Mesendoderm (in vitro differentiated cells): ENCODE results near the gene SHROOM3.

Experiments
- DNase-seq: peaks from one replicate; pipeline ENCODE4 v3.0.0; 2013
- H2AK5ac ChIP-seq: 2 replicates; pipeline ENCODE4 v1.6.1; 2013; ENCODE audit warnings: low read length, inconsistent platforms
- H2BK120ac ChIP-seq: 2 replicates; pipeline ENCODE4 v1.6.1; 2013; ENCODE audit warnings: low read depth, mild to moderate bottlenecking, low read length, moderate library complexity, mixed read lengths
- H2BK15ac ChIP-seq: replicated peaks from 2 replicates; pipeline ENCODE4 v1.6.1; 2013; ENCODE audit warnings: low read depth, mild to moderate bottlenecking, moderate library complexity
- H2BK5ac ChIP-seq: 2 replicates; pipeline ENCODE4 v1.6.1; 2013; ENCODE audit warnings: low read length, inconsistent platforms
- H3K18ac ChIP-seq: 2 replicates; pipeline ENCODE4 v1.6.1; 2013; ENCODE audit warnings: mild to moderate bottlenecking, low read length, mixed read lengths
- H3K23ac ChIP-seq: one replicate; pipeline ENCODE4 v1.6.1; 2013; ENCODE audit warnings: low read length
- H3K27ac ChIP-seq: 2 replicates; pipeline ENCODE4 v1.5.1; 2013; ENCODE audit warnings: low read depth, mild to moderate bottlenecking, inconsistent platforms, low read length, moderate library complexity
- H3K27me3 ChIP-seq: 2 replicates; pipeline ENCODE4 v1.6.1; 2013; ENCODE audit warnings: low read length, control low read depth, mild to moderate bottlenecking, inconsistent platforms; ENCODE audit not compliant: insufficient read depth, poor library complexity
- H3K36me3 ChIP-seq: 2 replicates; pipeline ENCODE4 v1.6.1; 2013; ENCODE audit warnings: low read length, inconsistent platforms; ENCODE audit not compliant: control insufficient read depth, insufficient read depth
- H3K4ac ChIP-seq: one replicate; pipeline ENCODE4 v1.6.1; 2013; ENCODE audit warnings: low read depth, mild to moderate bottlenecking, low read length, moderate library complexity
- H3K4me1 ChIP-seq: 2 replicates; pipeline ENCODE4 v1.6.1; 2013; ENCODE audit warnings: low read depth, low read length, inconsistent platforms; ENCODE audit not compliant: control insufficient read depth
- H3K4me2 ChIP-seq: 2 replicates; pipeline ENCODE4 v1.6.1; 2013; ENCODE audit warnings: low read length
- H3K4me3 ChIP-seq: 2 replicates; pipeline ENCODE4 v1.5.1; 2013; ENCODE audit warnings: mild to moderate bottlenecking, low read length
- H3K56ac ChIP-seq: one replicate; pipeline ENCODE4 v1.6.1; 2013; ENCODE audit warnings: low read length
- H3K79me1 ChIP-seq: 2 replicates; pipeline ENCODE4 v1.6.1; 2013; ENCODE audit warnings: low read length, inconsistent platforms
- H3K79me2 ChIP-seq: 2 replicates; pipeline ENCODE4 v1.6.1; 2013; ENCODE audit warnings: mild to moderate bottlenecking, low read length; ENCODE audit not compliant: control insufficient read depth, insufficient read depth
- H3K9ac ChIP-seq: 2 replicates; pipeline ENCODE4 v1.6.1; 2013; ENCODE audit warnings: low read length, inconsistent platforms
- H4K5ac ChIP-seq: one replicate; pipeline ENCODE4 v1.6.1; 2013; ENCODE audit warnings: low read length
- H4K8ac ChIP-seq: one replicate; pipeline ENCODE4 v1.6.1; 2013; ENCODE audit warnings: low read depth, mild to moderate bottlenecking, control low read depth, low read length, moderate library complexity
- WGBS: extraction: QIAGEN DNeasy Blood & Tissue Kit; methylation state at CpG from one replicate; pipeline ENCODE4 v1.1.7; 2013; ENCODE audit warnings: low lambda C conversion rate, missing lambda C conversion rate; ENCODE audit not compliant: insufficient coverage; ENCODE audit errors: extremely low coverage; 5-methylcytosine and 5-hydroxymethylcytosine counted together

SHROOM3 gene

DNA sequence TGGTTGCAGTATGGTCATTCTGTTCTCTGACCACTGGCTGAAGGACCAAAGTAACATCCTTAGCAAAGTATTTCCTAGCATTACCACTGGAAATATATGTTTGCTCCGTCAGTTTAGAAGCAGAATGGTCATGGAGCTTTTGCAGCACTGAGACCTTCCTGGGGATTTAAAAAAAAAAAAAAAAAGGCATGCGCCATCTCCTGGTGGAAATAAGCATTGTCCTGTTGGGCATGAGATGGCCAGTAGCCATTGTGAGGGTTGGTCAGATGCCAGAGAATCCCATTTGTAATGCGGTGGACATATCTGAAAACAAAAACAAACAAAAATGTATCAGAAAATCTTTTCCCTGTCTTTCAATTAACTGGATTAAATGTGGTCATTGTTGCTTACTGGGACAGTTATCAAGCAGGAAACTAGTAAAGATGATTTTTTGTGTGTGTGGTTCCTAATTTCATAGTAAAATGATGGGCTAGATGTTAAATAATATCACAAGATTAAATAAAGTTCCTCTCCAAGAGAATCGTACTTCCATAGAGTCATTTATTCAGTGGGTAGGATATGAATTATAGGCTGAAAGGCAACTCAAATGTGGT is 323.4 kb downstream of the SHROOM3 start:
- peak; percentile 65 for DNase-seq
- H3K79me2 ChIP-seq = no peaks in the 10 kb centered on the region
- no peak overlapping the region for H3K23ac ChIP-seq
- WGBS = no CpG with 5 or more reads among the region's 4 CpGs
- no peak overlapping the region for H2BK5ac ChIP-seq
- no peak overlapping the region for H4K8ac ChIP-seq
- H2BK15ac ChIP-seq = no peak overlapping the region
- peaks cover 2% of the 10 kb centered on the region for H3K4me1 ChIP-seq
- H3K79me1 ChIP-seq = no peaks in the 10 kb centered on the region
- H3K56ac ChIP-seq = no peak overlapping the region
- H3K4me3 ChIP-seq = no peak overlapping the region
- H3K9ac ChIP-seq = no peak overlapping the region
- no peak overlapping the region for H3K4ac ChIP-seq
- H2BK120ac ChIP-seq = no peak overlapping the region
- H4K5ac ChIP-seq = no peak overlapping the region
- H3K18ac ChIP-seq = no peak overlapping the region
- H2AK5ac ChIP-seq = no peak overlapping the region
- H3K4me2 ChIP-seq = no peak overlapping the region
- no peaks in the 10 kb centered on the region for H3K27me3 ChIP-seq
- no peak overlapping the region for H3K27ac ChIP-seq
- H3K36me3 ChIP-seq = peaks cover 3% of the 10 kb centered on the region

DNA sequence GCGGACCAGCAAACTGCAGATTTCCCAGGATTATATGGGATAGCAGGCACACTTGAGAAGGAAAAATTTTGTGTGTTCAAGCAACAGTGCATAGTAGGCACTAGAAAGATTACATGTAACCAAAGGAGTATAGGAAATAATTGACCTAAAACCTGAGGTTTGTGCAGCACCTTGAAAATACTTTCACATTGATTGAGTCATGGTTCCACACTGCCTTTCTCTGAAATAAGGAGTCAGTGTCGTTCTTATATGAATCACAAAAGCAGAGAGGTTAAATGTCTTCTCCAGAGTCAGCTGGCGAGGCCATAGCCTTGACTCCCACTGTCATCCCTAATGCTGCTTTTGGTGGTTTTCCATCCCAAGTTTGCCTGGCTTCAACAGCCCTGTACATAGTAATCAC is 324.0 kb downstream of the SHROOM3 start:
- Histone ChIP-seq H3K4me1 (peaks cover 2% of the 10 kb centered on the region), H3K56ac (no peak overlapping the region), H3K23ac (no peak overlapping the region), H3K79me2 (no peaks in the 10 kb centered on the region), H3K36me3 (peaks cover 3% of the 10 kb centered on the region), H4K5ac (no peak overlapping the region), H2BK15ac (no peak overlapping the region), H3K4ac (no peak overlapping the region), H2AK5ac (no peak overlapping the region), H3K18ac (no peak overlapping the region), H2BK120ac (no peak overlapping the region), H3K4me2 (no peak overlapping the region), H4K8ac (no peak overlapping the region), H3K79me1 (no peaks in the 10 kb centered on the region), H3K4me3 (no peak overlapping the region), H3K27ac (no peak overlapping the region), H3K9ac (no peak overlapping the region), H3K27me3 (no peaks in the 10 kb centered on the region), H2BK5ac (no peak overlapping the region)
- no peak for DNase-seq
- no CpG with 5 or more reads among the region's 3 CpGs for WGBS

DNA sequence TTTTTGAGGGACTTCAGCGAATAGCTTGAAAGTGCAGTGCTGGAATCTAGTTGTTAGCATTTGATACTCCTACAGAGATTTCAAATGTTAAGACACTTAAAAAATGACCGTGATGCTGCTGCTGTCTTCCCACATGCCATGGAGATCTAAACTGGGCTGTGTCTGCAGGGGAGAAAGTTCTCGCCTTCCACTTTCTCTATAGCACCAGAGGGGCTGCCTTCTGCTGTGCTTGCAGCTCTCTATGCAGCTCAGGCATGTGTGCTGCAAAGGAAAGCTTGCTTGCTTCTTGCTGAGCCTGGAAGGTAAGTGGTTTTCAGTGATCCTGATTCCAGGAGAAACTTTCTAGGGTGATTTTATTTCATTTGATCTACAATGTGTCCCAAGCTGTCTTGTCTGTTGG is 325.2 kb downstream of the SHROOM3 start:
- Histone ChIP-seq H3K4ac (no peak overlapping the region), H2BK15ac (no peak overlapping the region), H3K9ac (no peak overlapping the region), H3K27ac (no peak overlapping the region), H3K4me3 (no peak overlapping the region), H3K4me1 (peaks cover 2% of the 10 kb centered on the region), H3K23ac (no peak overlapping the region), H3K79me1 (no peaks in the 10 kb centered on the region), H2BK5ac (no peak overlapping the region), H2BK120ac (no peak overlapping the region), H2AK5ac (no peak overlapping the region), H4K5ac (no peak overlapping the region), H4K8ac (no peak overlapping the region), H3K27me3 (no peaks in the 10 kb centered on the region), H3K18ac (no peak overlapping the region), H3K36me3 (peaks cover 1% of the 10 kb centered on the region), H3K56ac (no peak overlapping the region), H3K4me2 (no peak overlapping the region), H3K79me2 (no peaks in the 10 kb centered on the region)
- peak; percentile 53 for DNase-seq
- no CpG with 5 or more reads among the region's 3 CpGs for WGBS

DNA sequence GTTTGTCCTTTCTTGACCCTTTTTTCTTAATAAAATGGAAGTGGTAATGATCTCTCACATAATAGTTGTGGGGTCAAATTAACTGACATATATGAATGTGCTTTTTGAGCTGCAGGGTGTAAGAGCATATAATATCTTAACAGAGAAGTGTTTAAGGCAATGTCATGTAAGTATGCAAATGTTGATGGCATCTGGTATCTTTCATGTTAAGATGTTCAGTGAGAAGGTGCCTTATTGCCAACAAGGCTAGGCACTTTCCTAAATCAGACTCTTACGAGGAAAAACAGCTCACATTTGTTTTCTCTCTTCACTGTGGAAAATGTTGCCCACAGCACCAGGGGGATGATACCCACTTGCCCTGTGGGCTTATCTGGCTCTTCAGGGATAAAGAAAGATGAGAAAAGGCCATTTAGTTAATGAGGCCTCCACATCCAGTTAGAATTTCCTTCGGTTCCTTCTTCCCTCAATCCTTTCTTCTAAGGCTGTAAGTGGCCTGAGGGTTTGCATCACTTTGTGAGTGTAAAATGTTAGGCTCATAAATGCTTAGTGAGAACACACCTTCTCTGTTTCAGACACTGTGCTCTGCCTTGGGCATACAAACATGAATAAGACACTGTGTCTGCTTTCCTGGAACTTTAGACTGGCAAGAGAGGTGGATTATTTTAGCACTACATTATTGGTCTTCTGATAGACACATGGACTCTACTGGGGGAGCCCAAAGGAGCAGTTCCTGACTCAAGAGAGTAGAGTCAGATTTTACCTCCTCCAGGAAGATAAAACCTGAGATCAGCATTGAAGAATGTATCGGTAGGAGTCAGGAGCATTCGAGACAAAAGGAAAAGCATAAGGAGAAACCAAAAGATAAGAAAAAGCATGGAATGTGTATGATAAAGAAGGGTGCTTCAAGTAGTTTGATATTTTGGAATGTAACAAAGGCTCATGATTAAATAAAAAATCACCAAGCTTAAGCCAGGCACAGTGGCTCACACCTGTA is 327.4 kb downstream of the SHROOM3 start:
- Histone ChIP-seq H3K79me2 (no peaks in the 10 kb centered on the region), H3K36me3 (no peaks in the 10 kb centered on the region), H3K4me3 (no peak overlapping the region), H3K18ac (peak overlapping the region; percentile 93), H4K8ac (peak overlapping the region; percentile 2), H2BK15ac (no peak overlapping the region), H3K9ac (no peak overlapping the region), H3K56ac (no peak overlapping the region), H3K23ac (no peak overlapping the region), H3K27me3 (no peaks in the 10 kb centered on the region), H4K5ac (no peak overlapping the region), H3K27ac (no peak overlapping the region), H3K4me1 (peaks cover 2% of the 10 kb centered on the region), H3K79me1 (no peaks in the 10 kb centered on the region), H3K4me2 (no peak overlapping the region), H2BK120ac (no peak overlapping the region), H2BK5ac (no peak overlapping the region), H2AK5ac (no peak overlapping the region), H3K4ac (peak overlapping the region; percentile 62)
- peak; percentile 67 for DNase-seq
- WGBS = no CpG with 5 or more reads among the region's 4 CpGs

DNA sequence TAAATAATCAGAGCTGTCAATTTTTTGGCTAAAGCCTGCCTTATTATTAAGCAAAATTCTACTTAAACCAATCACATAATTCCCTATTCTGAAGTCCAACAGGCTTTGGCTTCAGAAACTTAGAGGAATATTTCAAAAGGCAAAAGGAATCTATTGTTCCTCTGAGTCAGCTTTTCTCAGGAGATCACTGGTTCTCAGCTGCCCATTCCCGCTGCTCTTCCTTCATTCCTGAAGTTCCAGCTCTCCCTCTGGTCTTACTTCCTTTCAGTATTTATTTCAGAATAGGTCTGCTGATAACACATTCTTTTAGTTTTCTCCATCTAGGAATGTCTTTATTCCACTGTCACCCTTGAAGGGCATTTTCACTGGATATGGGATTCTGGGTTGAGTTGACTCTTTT is 329.2 kb downstream of the SHROOM3 start:
- no peak overlapping the region for H4K5ac ChIP-seq
- H2BK120ac ChIP-seq = no peak overlapping the region
- no peaks in the 10 kb centered on the region for H3K79me1 ChIP-seq
- no peak overlapping the region for H3K4me2 ChIP-seq
- no peak overlapping the region for H3K18ac ChIP-seq
- peak overlapping the region; percentile 74 for H3K27ac ChIP-seq
- no CpG with 5 or more reads among the region's 1 CpG for WGBS
- no peak overlapping the region for H3K9ac ChIP-seq
- peak overlapping the region; percentile 47 for H2BK5ac ChIP-seq
- H3K56ac ChIP-seq = no peak overlapping the region
- H2AK5ac ChIP-seq = no peak overlapping the region
- H3K79me2 ChIP-seq = no peaks in the 10 kb centered on the region
- no peaks in the 10 kb centered on the region for H3K27me3 ChIP-seq
- DNase-seq = peak; percentile 93
- H3K36me3 ChIP-seq = no peaks in the 10 kb centered on the region
- H2BK15ac ChIP-seq = no peak overlapping the region
- no peak overlapping the region for H3K4ac ChIP-seq
- no peak overlapping the region for H3K23ac ChIP-seq
- H4K8ac ChIP-seq = no peak overlapping the region
- peaks cover 5% of the 10 kb centered on the region for H3K4me1 ChIP-seq
- no peak overlapping the region for H3K4me3 ChIP-seq
